Activated CD4-positive, alpha-beta T cell treated with anti-CD3 and anti-CD28 coated beads, Interleukin-10, Interleukin-2, amounts not matched to agents 100 ng/mL and 50 ng/mL, durations not matched to agents 16 hours and 8 hours (primary cell): Measurements from ENCODE around the gene TCAIM.
A peak's percentile ranks its signal among the peaks of the same experiment; 100 is the strongest.

Experiments
- DNase-seq: peaks from one replicate; pipeline ENCODE4 v3.0.0-alpha.2; 2020

The TCAIM gene, protein sequence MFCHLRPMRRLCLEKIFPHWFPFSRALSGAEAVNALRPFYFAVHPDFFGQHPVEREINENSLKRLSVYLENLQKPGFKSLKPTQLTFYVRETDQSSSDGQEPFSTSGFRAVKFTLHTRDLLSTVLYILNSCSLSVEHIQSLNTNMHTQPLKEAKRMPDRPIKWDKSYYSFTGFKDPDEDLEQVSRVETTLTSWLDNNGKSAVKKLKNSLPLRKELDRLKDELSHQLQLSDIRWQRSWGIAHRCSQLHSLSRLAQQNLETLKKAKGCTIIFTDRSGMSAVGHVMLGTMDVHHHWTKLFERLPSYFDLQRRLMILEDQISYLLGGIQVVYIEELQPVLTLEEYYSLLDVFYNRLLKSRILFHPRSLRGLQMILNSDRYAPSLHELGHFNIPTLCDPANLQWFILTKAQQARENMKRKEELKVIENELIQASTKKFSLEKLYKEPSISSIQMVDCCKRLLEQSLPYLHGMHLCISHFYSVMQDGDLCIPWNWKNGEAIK

DNA sequence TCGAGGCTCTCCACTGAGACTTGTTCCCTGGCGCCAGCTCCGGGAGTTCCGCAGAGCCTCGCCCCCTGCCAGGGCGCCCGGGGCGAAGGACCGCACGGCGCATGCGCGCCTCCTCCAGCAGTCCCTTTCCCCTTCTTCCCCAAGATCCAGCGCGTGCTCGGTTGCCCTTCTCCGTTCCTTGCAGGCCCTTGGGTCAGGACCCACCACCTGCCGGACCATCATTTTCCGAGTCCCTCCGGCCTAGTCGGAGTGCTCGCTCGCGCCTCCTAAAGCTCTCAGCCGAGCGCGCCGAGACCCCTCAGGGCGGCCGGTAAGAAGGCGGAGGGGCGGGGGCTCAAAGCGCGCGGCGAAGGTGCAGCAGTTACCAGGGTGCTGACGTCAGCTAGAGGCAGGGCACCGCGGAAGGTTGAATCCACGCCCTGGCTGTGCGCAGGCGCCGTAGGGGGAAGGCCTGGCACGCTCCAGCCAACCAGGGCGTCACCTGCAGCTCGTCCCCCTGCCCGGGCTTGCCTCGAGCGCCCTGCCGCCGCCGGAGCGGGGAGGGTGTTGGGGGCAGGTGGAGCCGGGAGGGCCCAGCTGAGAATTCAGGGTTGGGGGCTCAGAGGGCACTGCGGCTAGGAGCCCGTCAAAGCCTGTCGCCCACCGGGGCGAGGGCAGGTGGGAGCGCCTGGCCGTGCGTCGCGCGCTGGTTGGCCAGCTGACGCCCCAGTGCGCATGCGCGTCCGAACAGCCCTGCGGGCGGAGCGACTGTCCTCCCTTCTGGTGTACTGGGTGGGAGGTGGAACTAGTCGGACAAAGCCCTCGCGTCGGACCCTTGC, at the start of gene TCAIM:
TSS of gene TCAIM (plus strand) at position 757 of the 818 bp plus-strand sequence. CDS start 16,017 bp downstream, outside the sequence.
- DNase-seq = peak; percentile 98

DNA sequence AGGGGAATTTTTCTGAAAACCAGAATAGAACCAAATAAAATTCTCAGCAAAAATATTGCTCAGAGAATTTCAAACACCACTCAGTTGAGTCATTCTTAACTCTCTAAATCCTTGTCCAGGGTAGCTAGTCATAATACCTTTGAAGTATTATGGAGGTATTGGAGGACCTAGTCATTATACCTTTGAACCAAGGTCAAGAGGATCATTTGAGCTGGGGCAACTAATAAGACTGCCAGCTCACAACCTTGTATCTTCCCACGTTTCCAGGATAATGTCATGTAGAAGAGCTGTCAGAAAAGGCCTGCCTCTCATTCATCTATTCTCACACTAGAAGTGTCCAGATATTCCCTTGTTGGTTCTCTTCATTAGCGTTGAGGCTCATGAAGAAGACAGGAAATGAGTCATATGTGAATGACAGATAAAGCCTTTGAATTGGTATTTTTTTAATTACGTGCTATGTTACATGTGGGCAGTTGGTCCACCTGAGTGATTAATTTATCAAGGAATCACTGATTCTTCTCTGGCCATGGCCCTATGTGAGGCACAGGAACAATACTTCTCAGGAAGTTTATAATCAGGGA, 48.6 kb upstream of the TCAIM start:
- no peak for DNase-seq

DNA sequence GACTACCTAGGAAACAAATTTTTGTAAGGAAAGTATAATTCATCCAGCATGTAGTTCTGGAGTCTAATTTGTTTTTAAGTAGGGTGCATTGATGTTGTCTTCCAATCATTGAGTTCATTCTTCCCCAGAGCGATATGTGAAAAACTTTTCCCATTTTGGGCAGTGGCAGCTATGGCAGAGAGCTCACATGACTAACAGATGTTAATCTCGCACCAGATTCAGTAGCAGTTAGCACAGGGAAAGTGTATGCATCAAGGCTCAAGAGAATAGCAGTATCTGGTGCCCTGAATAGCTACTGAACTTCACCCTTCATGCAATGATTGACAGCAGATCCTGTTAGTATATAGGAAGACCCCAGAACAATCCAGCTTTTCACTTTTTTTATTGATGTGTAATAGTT, 46.3 kb upstream of the TCAIM start:
- no peak for DNase-seq

DNA sequence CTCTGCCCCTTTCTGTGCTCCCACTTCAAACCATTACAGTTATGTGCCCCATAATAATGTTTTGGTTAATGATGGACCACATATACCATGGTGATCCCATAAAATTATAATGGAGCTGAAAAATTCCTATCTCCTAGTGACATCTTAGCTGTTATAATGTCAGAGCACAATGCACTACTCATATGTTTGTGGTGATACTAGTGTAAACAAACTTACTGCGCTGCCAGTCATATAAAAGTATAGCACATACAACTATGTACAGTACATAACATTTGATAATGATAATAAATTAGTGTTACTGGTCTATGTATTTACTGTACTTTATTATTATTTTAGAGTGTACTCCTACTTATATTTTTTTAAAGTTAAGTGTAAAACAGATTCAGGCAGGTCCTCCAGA, 45.6 kb upstream of the TCAIM start:
- no peak for DNase-seq

DNA sequence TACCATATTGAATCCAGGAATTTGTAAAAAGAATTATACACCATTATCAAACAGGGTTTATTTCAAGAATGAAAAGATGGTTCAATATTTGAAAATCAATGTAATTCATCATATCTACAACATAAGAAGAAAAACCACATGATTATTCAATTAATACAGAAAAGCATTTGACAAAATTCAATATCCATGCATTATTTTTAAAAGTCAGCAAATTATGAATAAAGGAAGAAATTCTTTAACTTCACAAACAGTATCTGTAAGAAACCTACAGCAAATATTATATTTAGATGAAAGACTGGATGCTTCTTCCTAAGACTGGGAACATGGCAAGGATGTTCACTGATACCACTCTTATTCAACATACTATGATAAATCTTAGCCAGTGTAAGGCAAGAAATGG, 41.3 kb upstream of the TCAIM start:
- DNase-seq = no peak

DNA sequence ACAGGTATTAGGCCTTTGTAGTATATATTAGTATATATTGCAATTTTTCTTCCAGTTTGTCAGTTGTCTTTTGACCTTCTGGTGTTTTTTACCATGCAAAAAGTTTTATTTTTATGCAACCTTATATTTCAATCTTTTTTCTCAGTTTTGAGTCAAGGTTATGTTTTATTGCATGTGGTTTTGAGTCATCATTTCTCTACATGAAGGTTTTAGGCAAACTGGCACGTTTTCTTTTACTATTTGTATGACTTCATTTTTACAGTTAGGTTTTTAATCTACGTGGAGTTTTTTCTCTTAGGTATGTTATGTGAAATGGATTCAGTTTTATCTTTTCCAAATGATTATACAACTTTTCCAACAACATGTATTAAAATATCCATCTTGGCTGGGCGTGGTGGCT, 36.8 kb upstream of the TCAIM start:
- DNase-seq = no peak

DNA sequence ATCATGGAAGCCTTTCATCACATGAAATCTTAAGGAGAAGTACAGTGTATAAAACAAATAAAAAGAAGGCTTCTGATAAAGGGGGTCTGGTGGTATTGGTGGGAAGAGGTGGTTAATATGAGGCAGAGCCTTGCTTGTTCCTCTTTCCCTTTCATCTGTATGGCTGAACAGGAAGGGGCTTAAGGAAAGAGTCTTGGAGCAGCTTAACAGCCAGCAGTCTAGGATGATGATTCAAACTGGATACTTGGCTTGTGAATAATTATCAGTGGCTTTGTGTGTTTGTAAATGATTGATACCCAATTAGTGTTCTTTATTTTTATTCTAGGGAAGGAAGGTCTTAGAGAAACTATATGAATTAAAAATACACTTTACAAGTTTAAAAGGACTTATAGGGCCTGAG, 29.1 kb upstream of the TCAIM start:
- no peak for DNase-seq

DNA sequence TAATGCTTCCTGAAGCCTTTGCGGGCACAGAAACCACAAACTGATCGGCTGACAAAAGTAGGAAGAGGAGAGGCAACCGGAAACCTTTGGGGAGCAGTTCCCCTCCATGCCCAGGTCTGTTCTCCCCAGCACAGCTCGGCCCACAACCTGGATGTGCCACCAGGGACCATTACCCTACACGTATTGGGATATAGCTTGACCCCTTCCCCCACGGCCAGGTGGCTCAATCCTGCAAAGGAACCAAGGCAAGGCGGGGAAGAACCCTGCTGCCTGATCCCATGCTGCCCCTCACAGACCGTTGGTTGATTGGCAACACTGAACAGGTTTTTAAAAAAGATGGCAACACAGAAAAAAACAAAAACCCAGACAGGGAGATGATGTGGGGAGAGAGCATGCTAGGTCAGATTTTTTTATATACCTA, 19.7 kb upstream of the TCAIM start:
- DNase-seq = no peak

DNA sequence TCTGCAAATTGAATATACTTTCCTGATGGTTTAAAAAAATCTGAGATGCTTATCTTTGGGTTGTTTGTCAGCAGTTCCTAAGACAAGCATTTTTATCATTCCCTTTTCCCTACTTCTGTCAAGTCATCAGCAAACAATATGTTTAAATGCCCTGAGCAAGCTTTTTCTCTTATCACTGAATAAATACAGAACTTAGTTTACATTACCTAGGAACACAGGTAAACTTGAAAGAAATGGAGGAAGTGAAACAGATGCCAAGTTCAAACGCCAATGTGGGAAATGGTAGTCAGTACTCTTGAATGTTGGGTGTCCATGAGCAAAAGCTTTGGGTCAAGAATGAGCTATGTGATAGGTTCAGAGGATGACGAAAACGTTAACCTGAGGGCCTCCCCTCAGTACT, 17.2 kb upstream of the TCAIM start:
- DNase-seq = no peak

DNA sequence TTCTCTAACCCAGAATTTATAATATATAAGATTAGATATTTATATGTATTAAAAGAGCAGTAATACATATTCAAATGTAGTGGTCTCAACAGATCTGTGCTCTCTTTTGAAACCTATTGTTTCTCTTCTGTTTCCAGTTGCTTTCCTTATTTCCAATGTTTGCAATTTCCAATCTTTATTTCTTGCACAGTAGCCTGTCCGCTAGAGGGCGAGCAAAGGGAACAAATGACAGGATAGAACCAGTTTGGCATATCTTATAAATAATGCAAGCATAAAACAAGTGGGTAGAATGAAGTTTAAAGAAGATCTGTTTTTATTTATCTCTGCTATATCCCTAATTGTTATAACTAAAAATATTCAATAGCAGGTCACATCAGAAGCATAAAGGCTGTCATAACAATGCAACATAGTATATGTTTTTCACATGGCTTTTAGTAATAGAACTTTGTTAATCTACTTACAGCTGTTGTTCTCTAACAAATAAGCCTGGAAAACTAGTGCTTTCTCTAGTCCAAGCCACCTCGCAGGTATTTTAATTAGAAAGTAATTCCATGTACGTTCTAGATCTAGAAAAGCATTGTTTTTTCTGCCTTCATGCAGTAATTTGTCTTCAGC, 15.1 kb upstream of the TCAIM start:
- DNase-seq = peak; percentile 50

DNA sequence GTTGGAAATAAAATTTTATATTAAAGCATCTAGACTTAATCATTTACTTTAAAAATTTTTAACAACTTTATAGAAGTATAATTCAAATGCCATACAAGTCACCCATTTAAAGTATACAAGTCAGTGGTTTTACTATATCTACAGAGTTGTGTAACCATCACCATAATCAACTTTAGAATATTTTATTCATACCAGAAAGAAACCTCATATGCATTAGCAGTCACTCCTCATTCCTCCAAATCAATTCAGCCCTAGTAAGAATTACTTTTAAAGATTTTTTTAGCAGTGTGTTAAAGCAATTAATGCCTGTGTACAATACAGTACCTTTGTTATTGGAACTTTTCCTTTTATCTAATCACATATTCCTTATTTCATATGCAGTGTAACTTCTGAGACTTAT, 14.0 kb upstream of the TCAIM start:
- no peak for DNase-seq

DNA sequence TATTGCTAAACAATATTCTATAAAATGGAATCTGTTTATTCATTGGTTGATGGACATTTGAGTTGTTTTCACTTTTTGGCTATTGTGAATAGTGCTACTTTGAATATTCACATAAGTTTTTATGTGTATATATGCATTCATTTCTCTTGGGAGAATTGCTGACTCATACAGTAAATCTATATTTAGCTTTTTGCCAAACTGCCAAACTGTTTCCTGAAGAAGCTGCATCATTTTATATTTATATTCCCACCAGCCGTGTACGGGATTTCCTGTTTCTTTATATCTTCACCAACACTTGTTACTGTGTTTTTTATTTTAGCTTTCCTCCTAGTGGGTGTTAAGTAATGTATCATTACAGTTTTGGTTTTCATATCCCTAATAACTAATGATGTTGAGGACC, 12.5 kb upstream of the TCAIM start:
- DNase-seq = no peak

DNA sequence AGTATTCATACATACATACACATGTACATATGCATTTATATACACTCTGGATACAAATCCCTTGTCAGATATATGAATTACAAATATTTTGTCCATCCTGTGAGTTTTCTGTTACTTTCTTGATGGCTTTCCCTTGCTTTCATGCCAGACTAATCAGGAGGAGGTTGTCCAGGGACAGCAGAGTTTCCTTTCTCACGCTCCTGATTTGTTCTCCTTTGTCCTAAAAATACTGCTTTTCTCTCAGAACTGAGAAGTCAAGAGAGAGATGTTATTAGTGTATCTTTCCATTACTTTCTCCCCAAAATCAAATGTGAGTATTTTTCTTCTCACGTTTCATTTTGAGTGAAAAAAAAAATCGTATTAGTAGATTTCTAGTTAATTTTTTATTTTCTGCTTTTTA, 12.1 kb upstream of the TCAIM start:
- no peak for DNase-seq

DNA sequence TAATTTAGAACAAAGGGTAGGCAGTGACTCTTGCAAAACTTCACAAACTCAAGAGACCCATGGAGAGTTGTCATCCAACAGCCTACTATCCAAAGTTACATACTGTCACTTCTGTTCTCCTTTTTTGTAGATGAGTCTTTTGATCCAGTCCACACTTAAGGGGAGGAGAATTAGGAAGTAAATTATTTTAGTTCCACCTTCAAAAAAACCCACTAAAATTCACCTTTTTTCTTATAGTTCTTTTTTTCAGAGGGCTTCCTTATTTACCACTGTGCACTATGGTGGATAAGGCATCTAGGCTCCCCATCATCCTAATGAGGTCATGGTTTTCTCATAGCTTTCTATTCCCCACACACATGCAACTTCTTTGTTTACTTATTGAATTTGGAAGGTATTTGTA, 8.6 kb upstream of the TCAIM start:
- no peak for DNase-seq

DNA sequence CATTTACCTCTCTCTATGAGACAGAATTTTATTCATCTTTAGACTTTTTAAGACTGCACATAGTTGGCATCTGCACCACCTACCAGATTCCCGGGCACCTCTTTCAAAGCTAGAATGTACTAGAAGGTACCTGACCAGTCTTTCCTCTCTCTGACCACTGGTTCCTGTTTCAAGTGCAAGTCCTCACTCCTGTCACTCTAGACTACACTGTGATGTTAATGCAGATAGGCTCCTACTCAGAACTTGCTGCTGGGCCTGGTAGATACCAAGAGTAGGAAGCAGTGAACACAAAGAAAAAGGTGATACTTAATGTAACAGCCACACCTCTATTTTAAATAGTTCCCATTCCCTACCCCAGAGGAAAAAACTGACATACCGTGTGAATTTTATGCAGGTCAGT, 8.1 kb upstream of the TCAIM start:
- DNase-seq = no peak

DNA sequence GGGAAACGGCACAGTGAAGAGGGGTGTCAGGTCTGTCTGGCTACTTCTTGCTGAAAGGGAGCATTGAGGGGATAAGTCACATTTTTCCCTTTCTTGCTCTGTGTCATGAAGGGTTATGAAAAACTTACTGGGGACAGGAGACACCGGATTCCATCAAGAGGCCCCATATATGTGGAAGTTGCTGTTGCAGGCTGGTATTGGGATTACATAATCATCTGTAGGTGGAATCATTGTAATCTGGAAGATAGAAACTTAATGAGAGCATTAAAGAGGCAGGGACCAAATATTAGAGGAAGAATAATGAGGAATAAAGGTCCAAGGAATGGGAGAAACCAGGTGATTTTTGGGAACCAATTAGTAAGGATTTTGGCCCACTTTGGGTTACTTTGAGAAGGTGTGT, 4.2 kb upstream of the TCAIM start:
- DNase-seq = no peak

DNA sequence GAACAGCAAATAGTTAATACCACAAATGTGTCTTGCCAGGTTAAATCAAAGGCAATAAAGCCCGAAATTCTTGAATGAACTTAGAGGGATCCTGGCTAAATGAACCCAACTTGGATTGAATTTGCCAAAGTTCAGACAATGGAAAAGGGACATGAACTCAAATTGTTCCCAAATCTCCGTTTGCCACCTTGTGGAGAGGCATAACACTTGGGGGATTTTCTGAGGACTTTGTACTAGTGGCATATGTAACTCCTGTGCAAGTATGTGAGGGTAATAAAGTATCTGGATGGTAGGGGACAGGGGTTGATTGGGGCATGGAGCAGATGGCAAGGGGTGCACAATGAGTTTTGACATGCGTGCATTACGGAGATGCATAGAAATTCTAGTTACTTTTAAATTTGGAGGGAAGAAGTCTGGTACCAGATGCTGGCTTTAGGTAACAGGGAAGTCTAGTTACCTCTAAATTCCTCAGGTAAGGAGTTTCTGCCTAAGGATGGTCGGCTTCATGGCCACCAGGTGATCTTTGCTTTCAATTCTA, 1.2 kb upstream of the TCAIM start:
- DNase-seq = no peak

DNA sequence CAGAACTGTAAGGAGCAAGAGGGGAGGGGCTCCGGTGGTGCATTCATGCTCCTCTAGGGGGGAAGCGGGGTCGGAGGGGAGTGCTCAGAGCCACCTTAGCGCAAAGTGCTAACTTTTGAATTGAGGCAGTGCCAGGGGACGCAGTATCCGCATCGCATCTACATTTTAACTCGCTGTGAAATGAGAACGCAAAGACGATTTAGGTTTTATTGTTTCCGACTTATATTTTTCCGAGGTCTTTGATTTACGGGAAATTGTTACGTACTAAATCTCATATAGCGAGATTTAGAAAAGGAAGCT, 212 bp downstream of the TCAIM start:
- no peak for DNase-seq

DNA sequence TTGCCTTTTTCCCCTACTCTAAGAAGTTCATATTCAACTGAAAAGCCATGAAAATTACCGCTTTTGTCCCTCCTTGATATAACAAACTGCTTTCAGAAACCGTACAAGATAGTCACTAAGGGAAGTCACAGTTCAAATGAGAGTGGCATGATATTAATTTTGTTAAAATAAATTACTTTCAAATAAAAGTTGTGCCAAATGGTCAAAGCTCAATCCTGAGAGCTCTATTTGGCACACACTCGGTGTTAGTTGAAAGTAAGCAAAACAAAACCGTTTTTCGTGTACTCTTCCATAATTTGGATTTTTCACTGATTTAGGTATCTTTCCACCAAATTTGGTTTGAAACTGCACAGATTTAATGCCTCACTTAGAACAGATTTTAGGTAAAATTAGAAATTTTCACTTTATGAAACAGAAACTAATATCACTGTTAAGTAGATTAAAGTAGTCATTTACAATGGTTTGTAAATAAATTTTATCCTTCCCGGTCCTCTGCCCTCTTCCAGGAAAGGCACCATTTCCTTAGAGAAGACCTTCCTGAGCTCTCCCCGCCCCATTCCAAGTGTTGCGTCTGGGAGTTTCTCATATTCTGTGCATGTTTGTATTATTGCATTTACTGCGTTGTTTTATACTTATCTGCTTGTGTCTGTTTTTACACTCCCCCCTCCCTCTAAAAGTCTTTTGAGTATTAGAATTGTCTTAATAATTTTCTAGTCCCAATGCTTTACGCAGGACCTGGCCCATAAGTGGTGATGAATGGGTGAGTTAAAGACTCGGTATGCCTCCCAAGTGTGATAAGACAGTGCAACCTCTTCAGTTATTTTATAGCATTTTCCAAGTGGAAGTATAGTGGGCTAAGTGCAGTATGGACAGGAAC, 853 bp downstream of the TCAIM start:
- DNase-seq = no peak

DNA sequence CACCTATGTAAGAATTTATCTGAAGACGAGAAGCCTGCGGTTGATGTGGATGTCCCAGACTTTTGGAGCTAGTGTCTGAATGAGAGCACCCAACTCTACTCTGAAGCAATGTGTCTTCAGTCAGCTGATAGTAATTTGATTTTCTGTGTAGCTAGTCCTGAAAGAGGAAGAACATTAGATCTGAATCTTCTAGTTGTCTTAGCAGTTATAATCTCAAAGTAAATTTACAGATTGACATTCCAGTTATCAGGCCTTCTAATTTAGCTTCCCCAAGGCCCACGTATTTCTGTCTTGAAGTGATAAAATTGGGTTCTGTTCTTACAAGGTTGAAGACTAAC, 1.5 kb downstream of the TCAIM start:
- no peak for DNase-seq

DNA sequence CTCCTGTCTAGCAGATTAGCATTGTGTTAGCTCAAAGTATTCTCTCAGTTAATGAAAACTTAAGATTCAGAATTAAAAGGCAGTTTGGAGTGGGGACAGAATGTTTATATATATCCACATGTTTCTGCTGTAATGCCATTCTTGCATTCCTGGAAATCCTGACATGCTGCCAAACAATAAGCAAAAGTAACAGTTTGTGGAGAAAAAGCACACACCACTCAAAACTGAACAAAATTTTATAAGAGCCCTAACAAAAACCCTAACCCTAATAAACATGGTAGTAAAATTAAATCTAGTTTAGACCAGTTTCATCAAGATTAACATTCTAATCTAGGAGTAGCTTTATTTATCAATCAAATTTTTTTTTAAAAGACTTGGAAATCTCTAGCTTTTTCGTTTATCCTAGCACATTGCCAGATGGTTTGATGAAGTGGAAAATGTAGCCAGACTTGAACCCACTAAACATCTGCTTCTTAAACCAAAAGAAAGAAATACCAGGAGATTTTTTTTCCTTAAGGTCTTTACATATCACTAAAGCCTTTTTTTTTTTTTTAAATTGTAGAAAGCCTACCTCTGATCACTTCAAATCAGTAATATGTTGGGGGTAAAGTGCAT, 3.7 kb downstream of the TCAIM start:
- no peak for DNase-seq

DNA sequence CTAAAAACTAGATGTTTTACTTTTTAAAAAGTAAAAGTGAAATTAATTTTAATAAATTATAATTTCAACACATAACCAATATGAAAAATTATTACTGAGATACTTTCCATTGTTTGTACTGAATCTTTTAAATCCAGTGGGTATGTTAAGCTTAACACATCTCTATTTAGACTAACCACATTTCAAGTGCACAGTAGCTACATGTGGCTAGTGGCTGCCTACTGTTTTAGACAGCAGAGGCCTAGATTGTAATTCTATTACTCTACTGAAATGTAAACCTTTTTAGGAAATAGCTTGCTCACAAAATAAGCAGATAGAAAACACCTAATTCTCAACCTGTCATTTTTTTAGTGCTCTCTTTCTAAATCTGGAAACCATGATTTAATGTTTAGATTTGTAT, 4.9 kb downstream of the TCAIM start:
- DNase-seq = no peak
